GM19463 (cell line): ENCODE results near the gene HSPA1L.
"Not testable (repeated sequence)": the region's sequence is repeated elsewhere in the genome, so short reads cannot be mapped to it uniquely, and the experiment has no call there.

Source experiments
- ATAC-seq: cut with Tn5 transposase; IDR thresholded peaks from one replicate; pipeline ENCODE4 v1.9.1; 2021; ENCODE audit warnings: mild to moderate bottlenecking, moderate library complexity; ENCODE audit not compliant: unreplicated experiment

HSPA1L gene

GRCh38 chr6:31815025-31815838 lies at the start of gene HSPA1L, which contains the start of gene HSPA1A:
Gene HSPA1L (minus strand): TSS chr6:31815283. CDS start chr6:31811972, 3,311 bp downstream.
Gene HSPA1A (plus strand): TSS chr6:31815543. CDS start chr6:31815757, 214 bp downstream.
- ATAC-seq = no peak

GRCh38 chr6:31864818-31865204 lies 49.7 kb upstream of the HSPA1L start:
- no peak for ATAC-seq

- not testable (repeated sequence) for ATAC-seq
Observed at GRCh38 chr6:31864123-31864562, 49.1 kb upstream of the HSPA1L start.

- ATAC-seq = peak; percentile 95
Observed at GRCh38 chr6:31862344-31863235, 47.5 kb upstream of the HSPA1L start, which contains the start of gene NEU1. Gene NEU1 (minus strand): TSS chr6:31862821. CDS start chr6:31862776, 45 bp downstream.

GRCh38 chr6:31861919-31862343 lies 46.8 kb upstream of the HSPA1L start:
- no peak for ATAC-seq

GRCh38 chr6:31861150-31861549 lies 46.1 kb upstream of the HSPA1L start:
- no peak for ATAC-seq

GRCh38 chr6:31860349-31860748 lies 45.3 kb upstream of the HSPA1L start:
- no peak for ATAC-seq

GRCh38 chr6:31859923-31860322 lies 44.8 kb upstream of the HSPA1L start:
- no peak for ATAC-seq

- ATAC-seq = no peak
Observed at GRCh38 chr6:31858707-31859106, 43.6 kb upstream of the HSPA1L start.

GRCh38 chr6:31857774-31858173 lies 42.7 kb upstream of the HSPA1L start:
- not testable (repeated sequence) for ATAC-seq

GRCh38 chr6:31851980-31852718 lies 37.1 kb upstream of the HSPA1L start:
- not testable (repeated sequence) for ATAC-seq

- no peak for ATAC-seq
Observed at GRCh38 chr6:31851485-31851832, 36.4 kb upstream of the HSPA1L start.

GRCh38 chr6:31850765-31851484 lies 35.8 kb upstream of the HSPA1L start:
- no peak for ATAC-seq

- ATAC-seq = no peak
Observed at GRCh38 chr6:31847276-31847978, 32.3 kb upstream of the HSPA1L start.

- ATAC-seq = no peak
Observed at GRCh38 chr6:31844507-31844906, 29.4 kb upstream of the HSPA1L start.

- no peak for ATAC-seq
Observed at GRCh38 chr6:31842053-31842452, 27.0 kb upstream of the HSPA1L start.

- ATAC-seq = not testable (repeated sequence)
Observed at GRCh38 chr6:31839779-31840126, 24.7 kb upstream of the HSPA1L start.

GRCh38 chr6:31838968-31839367 lies 23.9 kb upstream of the HSPA1L start:
- no peak for ATAC-seq

- not testable (repeated sequence) for ATAC-seq
Observed at GRCh38 chr6:31838114-31838553, 23.1 kb upstream of the HSPA1L start.
